ENCODE measurements around the gene BTF3. TPM values are rescaled to one million over a fixed set of nuclear protein-coding genes. Genes with fewer than 3 reads are reported as not detected.

The BTF3 gene
- total RNA-seq, 1 experiment from 2014 or later = 635 TPM

GRCh38 chr5:73550016-73550415 lies 51.8 kb downstream of the BTF3 start:
- ChIA-PET CTCF (no interaction called here), POLR2A (ENCODE audit: unreplicated experiment) (no interaction called here)
- Histone ChIP-seq H2AFZ (no peak overlapping the region), H3K79me2 (ENCODE audit: low read depth) (no peaks in the 10 kb centered on the region), H3K27me3 (ENCODE audit: insufficient read depth, low read depth) (no peaks in the 10 kb centered on the region), H3K9me3 (ENCODE audit: insufficient read depth, low read depth) (no peaks in the 10 kb centered on the region), H3K4me3 (no peak overlapping the region), H3K4me2 (no peak overlapping the region), H3F3A (ENCODE audit: insufficient read depth, low read depth) (no peaks in the 10 kb centered on the region; the same call in 1 of the 2 replicates), H3K4me1 (replicated peaks; ENCODE audit: insufficient read depth) (no peaks in the 10 kb centered on the region), H4K20me1 (ENCODE audit: insufficient read depth) (no peaks in the 10 kb centered on the region), H3K9me2 (ENCODE audit: insufficient read depth) (no peaks in the 10 kb centered on the region), H3K36me3 (ENCODE audit: low read depth) (no peaks in the 10 kb centered on the region), H3K27ac (no peak overlapping the region)
- TF ChIP-seq EZH2 (IDR thresholded peaks at IDR 0.05; ENCODE audit: low read depth) (no peak), CTCF (conservative IDR thresholded peaks at IDR 0.05) (no peak)
- BruUV-seq (replicated peaks) = no TSS peak
- DNase-seq = no peak
- intact Hi-C loops (cut with micrococcal nuclease; ENCODE audit: unreplicated experiment) = no loop called here

GRCh38 chr5:73552642-73553041 lies 54.4 kb downstream of the BTF3 start:
- ChIA-PET POLR2A (ENCODE audit: unreplicated experiment) (no interaction called here), CTCF (no interaction called here)
- TF ChIP-seq CTCF (conservative IDR thresholded peaks at IDR 0.05) (no peak), EZH2 (IDR thresholded peaks at IDR 0.05; ENCODE audit: low read depth) (no peak)
- no peaks in the 10 kb centered on the region for H3K79me2 ChIP-seq (ENCODE audit: low read depth)
- no peaks in the 10 kb centered on the region for H3K9me2 ChIP-seq (ENCODE audit: insufficient read depth)
- H3F3A ChIP-seq (ENCODE audit: insufficient read depth, low read depth) = no peaks in the 10 kb centered on the region; the same call in 1 of the 2 replicates
- no peak overlapping the region for H3K4me2 ChIP-seq
- no peaks in the 10 kb centered on the region for H3K9me3 ChIP-seq (ENCODE audit: insufficient read depth, low read depth)
- H3K36me3 ChIP-seq (ENCODE audit: low read depth) = no peaks in the 10 kb centered on the region
- no peak for DNase-seq
- H4K20me1 ChIP-seq (ENCODE audit: insufficient read depth) = no peaks in the 10 kb centered on the region
- no peak overlapping the region; the same call in 1 of the 2 replicates for H3K27ac ChIP-seq
- BruUV-seq (replicated peaks) = no TSS peak
- H3K27me3 ChIP-seq (ENCODE audit: insufficient read depth, low read depth) = no peaks in the 10 kb centered on the region
- no peaks in the 10 kb centered on the region for H3K4me1 ChIP-seq (replicated peaks; ENCODE audit: insufficient read depth)
- intact Hi-C loops (cut with micrococcal nuclease; ENCODE audit: unreplicated experiment) = no loop called here
- H3K4me3 ChIP-seq = no peak overlapping the region
- H2AFZ ChIP-seq = no peak overlapping the region

Other genes starting within 250 kb of the BTF3 start
- gene FOXD1, start 49.7 kb upstream of the BTF3 start, total RNA-seq (2021) = 4.0 and 4.1 TPM in 2 replicates
- 12.9 and 15.5 TPM in 2 replicates for gene ANKRA2, start 67.2 kb downstream of the BTF3 start, total RNA-seq (2021)
- gene UTP15, start 67.3 kb downstream of the BTF3 start, total RNA-seq (2021) = 15.1 and 19.4 TPM in 2 replicates
- gene ARHGEF28, start 127.8 kb downstream of the BTF3 start, total RNA-seq (2021) = 62.5 and 77.5 TPM in 2 replicates